WTC11 (cell line): Measurements from ENCODE around the gene IGFBPL1. TPM values are rescaled to one million over a fixed set of nuclear protein-coding genes. Genes with fewer than 3 reads are reported as not detected.

Source experiments
- ATAC-seq: fragments of 200-7000 bp; cut with Tn5 transposase; 2 replicates; pipeline ENCODE4 v1.10.0; 2021; ENCODE audit warnings: mild to moderate bottlenecking, moderate library complexity
- CTCF ChIA-PET: fragments of 300-600 bp; sonication (Branson Sonifier 250); formaldehyde crosslinking; loops from one replicate; lab custom pipeline; 2021; ENCODE audit warnings: antibody characterized with exemption; lab: Charles Lee
- POLR2A ChIA-PET: fragments of 350-600 bp; sonication (Branson Sonifier 250); formaldehyde crosslinking; loops from one replicate; lab custom pipeline; 2021; ENCODE audit warnings: antibody characterized with exemption; lab: Charles Lee
- DNase-seq: peaks from one replicate; pipeline ENCODE4 v3.0.0; 2021; ENCODE audit warnings: low spot score
- H3K27ac Mint-ChIP-seq: 2 replicates; pipeline ENCODE4 v1.8.0; 2021; ENCODE audit warnings: mixed read lengths
- H3K27me3 Mint-ChIP-seq: 2 replicates; pipeline ENCODE4 v1.8.0; 2021; ENCODE audit warnings: low read depth, mild to moderate bottlenecking, moderate library complexity, mixed read lengths
- H3K36me3 Mint-ChIP-seq: 2 replicates; pipeline ENCODE4 v1.8.0; 2021; ENCODE audit warnings: mixed read lengths
- H3K4me1 Mint-ChIP-seq: 2 replicates; pipeline ENCODE4 v1.8.0; 2022; ENCODE audit warnings: mixed read lengths
- H3K4me3 Mint-ChIP-seq: 2 replicates; pipeline ENCODE4 v1.8.0; 2021; ENCODE audit warnings: mild to moderate bottlenecking, moderate library complexity, mixed read lengths
- H3K9me3 Mint-ChIP-seq: 2 replicates; pipeline ENCODE4 v1.8.0; 2021; ENCODE audit warnings: mixed read lengths
- ATF1 ChIP-seq: sonication (generic); formaldehyde crosslinking; IDR thresholded peaks from 2 replicates; pipeline ENCODE4 v1.8.1; 2023; ENCODE audit warnings: mild to moderate bottlenecking, moderate library complexity, missing genetic modification reagents
- ATF6 ChIP-seq: sonication (generic); formaldehyde crosslinking; IDR thresholded peaks from 2 replicates; pipeline ENCODE4 v1.8.1; 2023; ENCODE audit warnings: mild to moderate bottlenecking, missing genetic modification reagents
- CBFB ChIP-seq: sonication (generic); formaldehyde crosslinking; IDR thresholded peaks from 2 replicates; pipeline ENCODE4 v1.8.1; 2022; ENCODE audit warnings: mild to moderate bottlenecking, low read depth, missing genetic modification reagents
- E2F4 ChIP-seq: sonication (generic); formaldehyde crosslinking; IDR thresholded peaks from 2 replicates; pipeline ENCODE4 v1.8.1; 2022; ENCODE audit warnings: low read depth, mild to moderate bottlenecking, moderate library complexity, missing genetic modification reagents, borderline replicate concordance
- HMGA2 ChIP-seq: fragments of 250-450 bp; sonication (Bioruptor Pico); IDR thresholded peaks from 2 replicates; pipeline ENCODE4 v1.4.0; 2021; ENCODE audit warnings: mild to moderate bottlenecking, moderate library complexity
- IRF1 ChIP-seq: sonication (generic); formaldehyde crosslinking; IDR thresholded peaks from 2 replicates; pipeline ENCODE4 v1.8.0; 2023; ENCODE audit warnings: missing genetic modification reagents
- MAX ChIP-seq: sonication (generic); formaldehyde crosslinking; IDR thresholded peaks from 2 replicates; pipeline ENCODE4 v1.8.0; 2022; ENCODE audit warnings: mild to moderate bottlenecking, missing genetic modification reagents
- MLX ChIP-seq: sonication (generic); formaldehyde crosslinking; IDR thresholded peaks from 2 replicates; pipeline ENCODE4 v1.8.1; 2023; ENCODE audit warnings: mild to moderate bottlenecking, missing genetic modification reagents, moderate library complexity
- NFE2L1 ChIP-seq: sonication (generic); formaldehyde crosslinking; IDR thresholded peaks from 2 replicates; pipeline ENCODE4 v1.8.1; 2023; ENCODE audit warnings: missing genetic modification reagents
- NFYB ChIP-seq: sonication (generic); formaldehyde crosslinking; conservative IDR thresholded peaks from 2 replicates; pipeline ENCODE4 v1.8.0; 2022; ENCODE audit warnings: low read depth, missing genetic modification reagents
- OVOL2 ChIP-seq: fragments of 250-450 bp; sonication (Bioruptor Pico); IDR thresholded peaks from 2 replicates; pipeline ENCODE4 v1.9.0; 2021; ENCODE audit warnings: mild to moderate bottlenecking, borderline replicate concordance
- SP1 ChIP-seq: sonication (generic); formaldehyde crosslinking; conservative IDR thresholded peaks from 2 replicates; pipeline ENCODE4 v1.8.1; 2022; ENCODE audit warnings: missing genetic modification reagents
- STAT6 ChIP-seq: sonication (generic); formaldehyde crosslinking; conservative IDR thresholded peaks from 2 replicates; pipeline ENCODE4 v1.8.1; 2023; ENCODE audit warnings: mild to moderate bottlenecking, low read depth, missing genetic modification reagents, moderate library complexity
- TEAD1 ChIP-seq: sonication (generic); formaldehyde crosslinking; IDR thresholded peaks from 2 replicates; pipeline ENCODE4 v1.8.0; 2022; ENCODE audit warnings: mild to moderate bottlenecking, missing genetic modification reagents
- TEAD4 ChIP-seq: sonication (generic); formaldehyde crosslinking; IDR thresholded peaks from 2 replicates; pipeline ENCODE4 v1.8.0; 2022; ENCODE audit warnings: mild to moderate bottlenecking, missing genetic modification reagents
- USF1 ChIP-seq: sonication (generic); formaldehyde crosslinking; IDR thresholded peaks from 2 replicates; pipeline ENCODE4 v1.8.0; 2022; ENCODE audit warnings: mild to moderate bottlenecking, missing genetic modification reagents
- ZMAT4 ChIP-seq: fragments of 250-450 bp; sonication (Bioruptor Pico); IDR thresholded peaks from 2 replicates; pipeline ENCODE4 v1.9.0; 2021; ENCODE audit warnings: mild to moderate bottlenecking
- ZNF232 ChIP-seq: sonication (generic); formaldehyde crosslinking; IDR thresholded peaks from 2 replicates; pipeline ENCODE4 v1.8.0; 2022; ENCODE audit warnings: mild to moderate bottlenecking, missing genetic modification reagents
- ZNF317 ChIP-seq: sonication (generic); formaldehyde crosslinking; IDR thresholded peaks from 2 replicates; pipeline ENCODE4 v1.8.1; 2023; ENCODE audit warnings: low read depth, mild to moderate bottlenecking, moderate library complexity, missing genetic modification reagents, borderline replicate concordance
- ZSCAN18 ChIP-seq: fragments of 250-450 bp; sonication (Bioruptor Pico); IDR thresholded peaks from 2 replicates; pipeline ENCODE4 v2.1.2; 2022; ENCODE audit warnings: mild to moderate bottlenecking, moderate library complexity
- total RNA-seq: library from RNA; stranded (reverse); gene quantifications from 3 replicates; pipeline ENCODE4 v1.2.3, GENCODE V29; 2021

Gene IGFBPL1
- total RNA-seq, 1 experiment from 2014 or later = 36.7 TPM

GRCh38 chr9:38360839-38361472, 63.3 kb downstream of the IGFBPL1 start:
- ATAC-seq (no peak), DNase-seq (no peak)
- POLR2A ChIA-PET = no interaction called here
- Mint-ChIP-seq H3K27me3 (no peaks in the 10 kb centered on the region; the same call in 1 of the 2 replicates), H3K4me3 (no peak overlapping the region), H3K4me1 (no peaks in the 10 kb centered on the region), H3K36me3 (no peaks in the 10 kb centered on the region), H3K27ac (no peak overlapping the region), H3K9me3 (no peaks in the 10 kb centered on the region)
- CTCF ChIA-PET = interaction anchor here (0.6 to 1.8 kb wide), 3 partner anchors 26 to 447 kb away, joined by 3 to 4 read pairs (median 4); no protein-coding TSS in a partner anchor
- TF ChIP-seq NFYB (CRISPR knock-in tag) (no peak), MLX (CRISPR knock-in tag) (no peak), IRF1 (CRISPR knock-in tag) (no peak), NFE2L1 (CRISPR knock-in tag) (no peak), ATF6 (CRISPR knock-in tag) (no peak), SP1 (CRISPR knock-in tag) (no peak), TEAD4 (CRISPR knock-in tag) (no peak), ATF1 (CRISPR knock-in tag) (no peak), USF1 (CRISPR knock-in tag) (no peak), ZMAT4 (CRISPR knock-in tag) (no peak), ZSCAN18 (CRISPR knock-in tag) (no peak), ZNF317 (no peak), HMGA2 (no peak), TEAD1 (CRISPR knock-in tag) (no peak), OVOL2 (CRISPR knock-in tag) (no peak), CBFB (CRISPR knock-in tag) (no peak)

- Mint-ChIP-seq H3K4me3 (no peak overlapping the region), H3K36me3 (no peaks in the 10 kb centered on the region)
- no peak for DNase-seq
- CTCF ChIA-PET = interaction anchor here (0.6 to 1.8 kb wide), 2 partner anchors 25 to 41 kb away, joined by 3 to 4 read pairs; no protein-coding TSS in a partner anchor
- POLR2A ChIA-PET = no interaction called here
- TF ChIP-seq ZNF232 (no peak), MAX (CRISPR knock-in tag) (no peak), NFE2L1 (CRISPR knock-in tag) (no peak), STAT6 (CRISPR knock-in tag) (no peak), E2F4 (CRISPR knock-in tag) (no peak)
- TF ChIP-seq, all 79 proteins: peak for 0
- Mint-ChIP-seq H3K9me3 (no peaks in the 10 kb centered on the region), H3K27me3 (no peaks in the 10 kb centered on the region; the same call in 1 of the 2 replicates), H3K4me1 (no peaks in the 10 kb centered on the region; the same call in 1 of the 2 replicates), H3K27ac (no peak overlapping the region)
- no peak for ATAC-seq
Observed at GRCh38 chr9:38359689-38360385, 64.4 kb downstream of the IGFBPL1 start.
